ENCODE measurements around the gene PITPNM1. TPM values are rescaled to one million over a fixed set of nuclear protein-coding genes. Genes with fewer than 3 reads are reported as not detected.
"Not testable (repeated sequence)": the region's sequence is repeated elsewhere in the genome, so short reads cannot be mapped to it uniquely, and the experiment has no call there.

The PITPNM1 gene
- total RNA-seq, 1 experiment from 2014 or later, result 65.0 TPM

GRCh38 chr11:67486481-67487195 is 18.5 kb downstream of the PITPNM1 start:
- Histone ChIP-seq H3K9me3 (no peaks in the 10 kb centered on the region), H3K27me3 (replicated peaks; ENCODE audit: control insufficient read depth, insufficient read depth, low read length) (no peaks in the 10 kb centered on the region), H3K36me3 (ENCODE audit: control insufficient read depth, insufficient read depth, low read length) (peaks cover 12% of the 10 kb centered on the region), H3K4me3 (ENCODE audit: low read depth, low read length) (no peak overlapping the region), H3K4me1 (peaks cover 4% of the 10 kb centered on the region; the same call in 1 of the 2 replicates)
- Mint-ChIP-seq H3K27me3 (ENCODE audit: insufficient read depth, unreplicated experiment) (no peaks in the 10 kb centered on the region), H3K27ac (ENCODE audit: unreplicated experiment) (no peak overlapping the region), H3K4me3 (ENCODE audit: unreplicated experiment) (no peak overlapping the region), H3K9me3 (ENCODE audit: unreplicated experiment) (no peaks in the 10 kb centered on the region), H3K4me1 (ENCODE audit: low read depth, unreplicated experiment) (peaks cover 30% of the 10 kb centered on the region), H3K36me3 (ENCODE audit: insufficient read depth, unreplicated experiment) (peaks cover 66% of the 10 kb centered on the region)
- no TSS peak for BruUV-seq (replicated peaks)
- no peak for TF ChIP-seq CTCF (IDR thresholded peaks at IDR 0.05; ENCODE audit: insufficient read depth in 1 of 2, low read depth in 1 of 2, low read length in 1 of 2, severe bottlenecking in 1 of 2, unreplicated experiment in 1 of 2)
- ChIA-PET CTCF (no interaction called here), POLR2A (no interaction called here)
- no peak for DNase-seq
- intact Hi-C loops (cut with micrococcal nuclease; ENCODE audit: unreplicated experiment), result no loop called here

GRCh38 chr11:67485873-67486361 is 19.2 kb downstream of the PITPNM1 start:
- H3K9me3 ChIP-seq; H3K27ac Mint-ChIP-seq (ENCODE audit: unreplicated experiment); H3K4me1 ChIP-seq; CTCF ChIA-PET; DNase-seq; H3K4me3 ChIP-seq (ENCODE audit: low read depth, low read length); H3K27me3 ChIP-seq (replicated peaks; ENCODE audit: control insufficient read depth, insufficient read depth, low read length); BruUV-seq (replicated peaks); H3K9me3 Mint-ChIP-seq (ENCODE audit: unreplicated experiment); H3K27me3 Mint-ChIP-seq (ENCODE audit: insufficient read depth, unreplicated experiment); H3K4me3 Mint-ChIP-seq (ENCODE audit: unreplicated experiment); intact Hi-C loops (cut with micrococcal nuclease; ENCODE audit: unreplicated experiment): not testable (repeated sequence)
- POLR2A ChIA-PET, result interaction anchor here (0.7 kb wide), 2 partner anchors 135 to 167 kb away, joined by 6 to 11 read pairs; no protein-coding TSS in a partner anchor
- H3K4me1 Mint-ChIP-seq (ENCODE audit: low read depth, unreplicated experiment), result peaks cover 30% of the 10 kb centered on the region
- H3K36me3 ChIP-seq (ENCODE audit: control insufficient read depth, insufficient read depth, low read length), result peaks cover 12% of the 10 kb centered on the region
- H3K36me3 Mint-ChIP-seq (ENCODE audit: insufficient read depth, unreplicated experiment), result peaks cover 58% of the 10 kb centered on the region

GRCh38 chr11:67484847-67485311 is 20.3 kb downstream of the PITPNM1 start:
- peak overlapping the region; percentile 5 for H3K27ac Mint-ChIP-seq (ENCODE audit: unreplicated experiment)
- peak overlapping the region; percentile 99 for H3K4me3 Mint-ChIP-seq (ENCODE audit: unreplicated experiment)
- Histone ChIP-seq H3K4me3 (ENCODE audit: low read depth, low read length) (no peak overlapping the region), H3K27me3 (replicated peaks; ENCODE audit: control insufficient read depth, insufficient read depth, low read length) (no peaks in the 10 kb centered on the region), H3K36me3 (ENCODE audit: control insufficient read depth, insufficient read depth, low read length) (peaks cover 8% of the 10 kb centered on the region), H3K4me1 (peaks cover 4% of the 10 kb centered on the region; the same call in 1 of the 2 replicates), H3K9me3 (no peaks in the 10 kb centered on the region)
- H3K36me3 Mint-ChIP-seq (ENCODE audit: insufficient read depth, unreplicated experiment), result peaks cover 48% of the 10 kb centered on the region
- no TSS peak for BruUV-seq (replicated peaks)
- intact Hi-C loops (cut with micrococcal nuclease; ENCODE audit: unreplicated experiment), result loop anchor here (5.0 kb wide), 1 partner anchor 83 kb away; the partner anchor contains the start of genes PPP1CA and TBC1D10C
- CTCF ChIA-PET, result interaction anchor here (0.7 kb wide), 1 partner anchor 80 kb away, joined by 4 read pairs; no protein-coding TSS in a partner anchor
- no peak for TF ChIP-seq CTCF (IDR thresholded peaks at IDR 0.05; ENCODE audit: insufficient read depth in 1 of 2, low read depth in 1 of 2, low read length in 1 of 2, severe bottlenecking in 1 of 2, unreplicated experiment in 1 of 2)
- no peaks in the 10 kb centered on the region for H3K27me3 Mint-ChIP-seq (ENCODE audit: insufficient read depth, unreplicated experiment)
- POLR2A ChIA-PET, result no interaction called here
- peaks cover 30% of the 10 kb centered on the region for H3K4me1 Mint-ChIP-seq (ENCODE audit: low read depth, unreplicated experiment)
- no peak for DNase-seq
- no peaks in the 10 kb centered on the region for H3K9me3 Mint-ChIP-seq (ENCODE audit: unreplicated experiment)
